Measurements from ENCODE around the gene WFIKKN2.

- TF ChIP-seq CTCF (IDR thresholded peaks at IDR 0.05 in 4 of 5, conservative IDR thresholded peaks at IDR 0.05 in 1 of 5) (no peak), POLR2A (IDR thresholded peaks at IDR 0.05) (no peak)
These were observed 27.7 kb upstream of the WFIKKN2 start for GRCh38 chr17:50807675-50808074.
